Gastroesophageal sphincter (tissue), 4 donors: Measurements from ENCODE around the gene NOS3. TPM values are rescaled to one million over a fixed set of nuclear protein-coding genes. Genes with fewer than 3 reads are reported as not detected.

ENCODE experiments used
- ATAC-seq: fragments of 150-250 bp; one replicate; pipeline ENCODE4 v1.9.1; 2016; ENCODE audit warnings: mild to moderate bottlenecking, moderate library complexity
- H3K27ac ChIP-seq, 4 donors: fragments of 200-600 bp; sonication (generic) in 3 of 4; 1 replicate in 3 of 4; 2 replicates in 1 of 4; pipeline ENCODE4 v1.5.1; 2016 to 2019
- H3K27me3 ChIP-seq: fragments of 200-600 bp; sonication (generic); one replicate; pipeline ENCODE4 v1.5.1; 2019
- H3K36me3 ChIP-seq, 2 donors: fragments of 200-600 bp; sonication (generic); one replicate each; pipeline ENCODE4 v1.5.1; 2019; ENCODE audit warnings: control low read depth in 1 of 2
- H3K4me1 ChIP-seq, 3 donors: fragments of 200-600 bp; sonication (generic); 1 replicate in 2 of 3; 2 replicates in 1 of 3; pipeline ENCODE4 v1.5.1; 2016 to 2019; ENCODE audit warnings: control low read depth in 2 of 3
- H3K4me3 ChIP-seq, 2 donors: fragments of 200-600 bp; sonication (generic); one replicate each; pipeline ENCODE4 v1.5.1; 2019; ENCODE audit warnings: mild to moderate bottlenecking in 1 of 2, moderate library complexity in 1 of 2
- H3K9me3 ChIP-seq, 3 donors: fragments of 200-600 bp; sonication (generic); one replicate each; pipeline ENCODE4 v1.5.1; 2017 to 2019; ENCODE audit warnings: control low read depth in 2 of 3
- EP300 ChIP-seq: sonication (generic); formaldehyde crosslinking; IDR thresholded peaks from one replicate; pipeline ENCODE4 v1.6.1; 2017; ENCODE audit warnings: antibody characterized with exemption, mild to moderate bottlenecking
- POLR2A ChIP-seq, 2 donors: fragments of 450-650 bp; IDR thresholded peaks; one replicate each; pipeline ENCODE4 v1.6.1; 2017; ENCODE audit warnings: antibody characterized with exemption in 2 of 2, mild to moderate bottlenecking in 2 of 2, moderate library complexity in 1 of 2
- POLR2AphosphoS5 ChIP-seq: sonication (generic); formaldehyde crosslinking; IDR thresholded peaks from one replicate; pipeline ENCODE4 v1.6.1; 2017; ENCODE audit warnings: antibody characterized with exemption
- WGBS, 2 donors: methylation state at CpG; one replicate each; pipeline ENCODE4 v1.1.5; 2018; ENCODE audit warnings: low coverage in 1 of 2; 5-methylcytosine and 5-hydroxymethylcytosine counted together
- total RNA-seq, 4 donors: library from RNA; depleted of rRNA; stranded (reverse); fragments of >200 nt; gene quantifications; one replicate each; pipeline ENCODE4 v1.1.0, GENCODE V29; 2016
- TF ChIP-seq, protein P1 (sequence below), 4 experiments: fragments of 200-600 bp in 2 of 4; fragments of 450-650 bp in 2 of 4; sonication (generic) in 1 of 4; IDR thresholded peaks; one replicate each; pipeline ENCODE4 v1.5.1; 2017 to 2019; ENCODE audit warnings: antibody characterized with exemption in 4 of 4, mild to moderate bottlenecking in 2 of 4, moderate library complexity in 2 of 4

NOS3 gene
- total RNA-seq, 4 donors from 2014 or later = 6.8 to 29.4 (median 13.5) TPM

DNA sequence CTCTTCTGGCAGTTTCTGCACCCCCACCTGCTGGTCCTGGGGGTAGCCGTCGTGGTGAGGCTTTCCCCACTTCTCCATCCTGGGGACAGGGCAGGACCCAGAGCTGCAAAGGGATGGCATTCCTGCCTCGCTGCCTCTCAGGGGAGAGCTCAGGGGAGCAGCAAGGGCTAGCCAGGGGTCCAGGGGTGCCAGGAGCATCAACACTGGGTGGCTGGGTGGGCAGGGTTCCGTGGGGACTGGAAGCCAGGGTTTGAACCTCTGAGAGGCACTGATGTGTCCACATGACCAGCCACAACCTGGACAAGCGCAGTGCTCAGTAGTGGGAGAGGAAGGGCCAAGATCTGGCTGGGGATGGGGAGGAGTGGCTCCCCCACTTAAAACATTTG is 43.0 kb downstream of the NOS3 start:
- H3K4me3 ChIP-seq = no peak overlapping the region
- ATAC-seq = no peak
- peaks cover 0 to 19% (median 7%) of the 10 kb centered on the region in 3 donors for H3K4me1 ChIP-seq
- H3K9me3 ChIP-seq = no peaks in the 10 kb centered on the region
- H3K36me3 ChIP-seq = peaks cover 0 to 68% of the 10 kb centered on the region in 2 donors
- no peak for TF ChIP-seq POLR2AphosphoS5
- no peak for TF ChIP-seq POLR2A (IDR thresholded peaks at IDR 0.05)
- no peak for TF ChIP-seq EP300
- TF ChIP-seq, protein P1, sequence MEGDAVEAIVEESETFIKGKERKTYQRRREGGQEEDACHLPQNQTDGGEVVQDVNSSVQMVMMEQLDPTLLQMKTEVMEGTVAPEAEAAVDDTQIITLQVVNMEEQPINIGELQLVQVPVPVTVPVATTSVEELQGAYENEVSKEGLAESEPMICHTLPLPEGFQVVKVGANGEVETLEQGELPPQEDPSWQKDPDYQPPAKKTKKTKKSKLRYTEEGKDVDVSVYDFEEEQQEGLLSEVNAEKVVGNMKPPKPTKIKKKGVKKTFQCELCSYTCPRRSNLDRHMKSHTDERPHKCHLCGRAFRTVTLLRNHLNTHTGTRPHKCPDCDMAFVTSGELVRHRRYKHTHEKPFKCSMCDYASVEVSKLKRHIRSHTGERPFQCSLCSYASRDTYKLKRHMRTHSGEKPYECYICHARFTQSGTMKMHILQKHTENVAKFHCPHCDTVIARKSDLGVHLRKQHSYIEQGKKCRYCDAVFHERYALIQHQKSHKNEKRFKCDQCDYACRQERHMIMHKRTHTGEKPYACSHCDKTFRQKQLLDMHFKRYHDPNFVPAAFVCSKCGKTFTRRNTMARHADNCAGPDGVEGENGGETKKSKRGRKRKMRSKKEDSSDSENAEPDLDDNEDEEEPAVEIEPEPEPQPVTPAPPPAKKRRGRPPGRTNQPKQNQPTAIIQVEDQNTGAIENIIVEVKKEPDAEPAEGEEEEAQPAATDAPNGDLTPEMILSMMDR (IDR thresholded peaks at IDR 0.05) = no peak
- 100% methylated on average over 1 of the region's 5 CpGs; no CpG with 5 or more reads in 1 of the 2 donors for WGBS, 2 donors
- H3K27ac ChIP-seq = no peak overlapping the region
- no peaks in the 10 kb centered on the region for H3K27me3 ChIP-seq

DNA sequence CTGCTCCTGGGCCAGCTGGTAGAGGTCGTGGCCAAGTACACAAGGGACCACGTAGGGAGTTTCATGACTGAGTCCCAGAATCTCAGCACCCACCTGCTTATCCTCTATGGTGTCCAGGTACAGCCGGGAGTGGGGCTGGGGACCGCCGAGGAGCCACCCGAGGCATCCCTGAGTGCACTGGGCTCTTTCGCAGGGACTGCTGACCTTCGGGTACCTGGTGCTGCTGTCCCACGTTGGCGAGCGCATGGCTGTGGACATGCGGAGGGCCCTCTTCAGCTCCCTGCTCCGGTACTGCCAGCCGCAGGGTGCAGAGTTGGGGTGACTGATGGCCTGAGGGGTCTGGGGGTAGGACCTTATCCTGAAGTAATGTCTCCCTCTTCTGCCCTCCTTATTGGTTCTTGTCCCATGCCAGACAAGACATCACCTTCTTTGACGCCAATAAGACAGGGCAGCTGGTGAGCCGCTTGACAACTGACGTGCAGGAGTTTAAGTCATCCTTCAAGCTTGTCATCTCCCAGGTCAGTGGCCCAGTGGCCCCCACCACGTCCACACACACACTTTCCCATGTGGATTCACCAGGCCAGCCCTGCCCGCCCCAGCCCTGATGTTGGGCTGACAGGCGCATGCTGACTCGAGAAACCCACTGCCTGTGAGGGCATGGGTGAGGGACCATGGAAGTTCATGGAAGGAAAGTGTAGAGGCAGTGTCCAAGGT is 43.7 kb downstream of the NOS3 start:
- Histone ChIP-seq H3K36me3 (peaks cover 0 to 68% of the 10 kb centered on the region in 2 donors), H3K27me3 (no peaks in the 10 kb centered on the region), H3K27ac (no peak overlapping the region), H3K4me3 (no peak overlapping the region), H3K9me3 (no peaks in the 10 kb centered on the region), H3K4me1 (peaks cover 0 to 19% (median 12%) of the 10 kb centered on the region in 3 donors)
- WGBS, 2 donors = 96 to 100% methylated on average over 2 to 5 of the region's 21 CpGs
- no peak for ATAC-seq
- no peak for TF ChIP-seq POLR2A (IDR thresholded peaks at IDR 0.05)
- TF ChIP-seq EP300 = no peak
- no peak for TF ChIP-seq POLR2AphosphoS5
- TF ChIP-seq, protein P1 (IDR thresholded peaks at IDR 0.05) = no peak

DNA sequence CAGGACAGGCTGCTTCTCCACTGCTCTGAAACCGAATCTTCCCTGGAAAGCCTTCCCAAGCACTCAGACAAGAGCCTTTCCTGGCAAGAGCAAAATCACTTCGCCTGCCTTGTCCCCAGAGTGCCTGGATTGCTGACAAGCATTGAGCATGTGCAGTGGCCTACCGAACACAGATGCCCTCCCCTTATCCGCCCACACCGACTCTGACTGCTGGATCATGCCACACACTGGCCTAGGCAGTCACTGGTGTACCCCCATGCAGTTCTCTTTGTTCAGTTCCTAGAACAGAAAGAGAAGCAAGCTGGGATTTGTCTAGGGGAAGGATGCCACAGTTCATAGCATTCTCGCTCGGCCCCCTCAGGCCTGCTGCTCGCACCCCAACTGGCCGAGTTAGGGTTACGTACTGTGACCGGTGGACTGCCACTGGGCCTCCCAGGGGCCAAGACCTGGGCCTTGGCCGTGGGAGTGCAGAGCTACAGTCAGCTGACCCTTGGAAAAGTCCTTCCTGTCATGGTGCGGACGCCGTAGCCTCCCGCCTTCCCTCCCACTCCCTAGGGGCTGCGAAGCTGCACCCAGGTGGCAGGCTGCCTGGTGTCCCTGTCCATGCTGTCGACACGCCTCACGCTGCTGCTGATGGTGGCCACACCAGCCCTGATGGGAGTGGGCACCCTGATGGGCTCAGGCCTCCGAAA is 44.4 kb downstream of the NOS3 start:
- peaks cover 0 to 68% of the 10 kb centered on the region in 2 donors for H3K36me3 ChIP-seq
- no peaks in the 10 kb centered on the region for H3K27me3 ChIP-seq
- H3K4me3 ChIP-seq = no peak overlapping the region
- TF ChIP-seq POLR2AphosphoS5 = no peak
- TF ChIP-seq, protein P1 (IDR thresholded peaks at IDR 0.05) = no peak
- no peak for TF ChIP-seq EP300
- no peak for TF ChIP-seq POLR2A (IDR thresholded peaks at IDR 0.05)
- no peak overlapping the region for H3K27ac ChIP-seq
- 88 to 95% methylated on average over 4 of the region's 21 CpGs for WGBS, 2 donors
- ATAC-seq = no peak
- H3K9me3 ChIP-seq = no peaks in the 10 kb centered on the region
- H3K4me1 ChIP-seq = peaks cover 0 to 18% (median 9%) of the 10 kb centered on the region in 3 donors

DNA sequence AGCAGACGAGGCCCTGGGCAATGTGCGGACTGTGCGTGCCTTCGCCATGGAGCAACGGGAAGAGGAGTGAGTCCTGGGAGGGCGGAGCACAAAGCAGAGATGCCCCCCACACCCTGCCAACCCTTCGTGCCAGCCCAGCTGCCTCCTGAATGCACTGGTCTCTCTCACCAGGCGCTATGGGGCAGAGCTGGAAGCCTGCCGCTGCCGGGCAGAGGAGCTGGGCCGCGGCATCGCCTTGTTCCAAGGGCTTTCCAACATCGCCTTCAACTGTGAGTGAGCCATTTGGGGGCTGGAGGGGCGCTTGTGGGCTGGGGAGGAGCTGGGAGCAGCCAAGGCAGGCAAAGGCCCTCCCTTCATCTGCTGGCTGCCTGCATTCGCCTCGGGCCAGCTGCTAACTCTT is 45.1 kb downstream of the NOS3 start:
- Histone ChIP-seq H3K9me3 (no peaks in the 10 kb centered on the region), H3K4me3 (no peak overlapping the region), H3K27ac (no peak overlapping the region), H3K27me3 (no peaks in the 10 kb centered on the region), H3K4me1 (peaks cover 0 to 17% (median 9%) of the 10 kb centered on the region in 3 donors), H3K36me3 (peaks cover 0 to 72% of the 10 kb centered on the region in 2 donors)
- WGBS, 2 donors = 77% methylated on average over 3 of the region's 17 CpGs; no CpG with 5 or more reads in 1 of the 2 donors
- ATAC-seq = no peak
- TF ChIP-seq POLR2AphosphoS5 (no peak), POLR2A (IDR thresholded peaks at IDR 0.05) (no peak), EP300 (no peak)
- TF ChIP-seq, protein P1 (IDR thresholded peaks at IDR 0.05) = no peak
